Endothelial cell (in vitro differentiated cells): ENCODE data around the gene RORB. TPM values are rescaled to one million over a fixed set of nuclear protein-coding genes. Genes with fewer than 3 reads are reported as not detected.

Source experiments
- DNase-seq: peaks from one replicate; pipeline ENCODE4 v3.0.0; 2021; ENCODE audit warnings: low spot score
- H3K27ac Mint-ChIP-seq: one replicate; pipeline ENCODE4 v1.8.0; 2021; ENCODE audit warnings: mixed read lengths, inconsistent platforms; ENCODE audit not compliant: unreplicated experiment
- H3K27me3 Mint-ChIP-seq: one replicate; pipeline ENCODE4 v1.8.0; 2021; ENCODE audit warnings: mild to moderate bottlenecking, moderate library complexity, mixed read lengths, inconsistent platforms; ENCODE audit not compliant: unreplicated experiment
- H3K36me3 Mint-ChIP-seq: one replicate; pipeline ENCODE4 v1.8.0; 2021; ENCODE audit warnings: mild to moderate bottlenecking, low read depth, mixed read lengths, inconsistent platforms; ENCODE audit not compliant: unreplicated experiment
- H3K4me1 Mint-ChIP-seq: one replicate; pipeline ENCODE4 v1.8.0; 2021; ENCODE audit warnings: mild to moderate bottlenecking, mixed read lengths, inconsistent platforms; ENCODE audit not compliant: unreplicated experiment
- H3K4me3 Mint-ChIP-seq: one replicate; pipeline ENCODE4 v1.8.0; 2021; ENCODE audit warnings: mild to moderate bottlenecking, mixed read lengths, inconsistent platforms; ENCODE audit not compliant: unreplicated experiment
- H3K9me3 Mint-ChIP-seq: one replicate; pipeline ENCODE4 v1.8.0; 2021; ENCODE audit warnings: mixed read lengths, inconsistent platforms; ENCODE audit not compliant: unreplicated experiment
- CTCF ChIP-seq: fragments of 200-600 bp; sonication (generic); IDR thresholded peaks from one replicate; pipeline ENCODE4 v1.5.0; 2021; ENCODE audit warnings: antibody characterized with exemption; ENCODE audit not compliant: unreplicated experiment
- total RNA-seq: library from RNA; stranded (reverse); fragmentation: NEBNext Ultra II Directional; extraction: Animal tissue kit (Norgen Biotek cat#: 25700); gene quantifications from one replicate; pipeline ENCODE4 v1.2.1, GENCODE V29; 2021; ENCODE audit not compliant: unreplicated experiment

RORB gene
- total RNA-seq, 1 donor from 2014 or later = 0.51 TPM

- H3K9me3 Mint-ChIP-seq = no peaks in the 10 kb centered on the region
- H3K27me3 Mint-ChIP-seq = no peaks in the 10 kb centered on the region
- H3K4me1 Mint-ChIP-seq = no peaks in the 10 kb centered on the region
- DNase-seq = no peak
- no peak overlapping the region for H3K27ac Mint-ChIP-seq
- TF ChIP-seq CTCF = no peak
- H3K4me3 Mint-ChIP-seq = no peak overlapping the region
- H3K36me3 Mint-ChIP-seq = no peaks in the 10 kb centered on the region
Observed at GRCh38 chr9:74463825-74464224, 33.3 kb upstream of the RORB start.

- peaks cover 9% of the 10 kb centered on the region for H3K9me3 Mint-ChIP-seq
- no peaks in the 10 kb centered on the region for H3K4me1 Mint-ChIP-seq
- no peak overlapping the region for H3K27ac Mint-ChIP-seq
- H3K27me3 Mint-ChIP-seq = no peaks in the 10 kb centered on the region
- DNase-seq = no peak
- TF ChIP-seq CTCF = no peak
- H3K36me3 Mint-ChIP-seq = peaks cover 6% of the 10 kb centered on the region
- H3K4me3 Mint-ChIP-seq = no peak overlapping the region
Observed at GRCh38 chr9:74478606-74479005, 18.5 kb upstream of the RORB start.

GRCh38 chr9:74479711-74480110 lies 17.4 kb upstream of the RORB start:
- Mint-ChIP-seq H3K4me3 (no peak overlapping the region), H3K4me1 (no peaks in the 10 kb centered on the region), H3K36me3 (peaks cover 6% of the 10 kb centered on the region), H3K9me3 (peaks cover 9% of the 10 kb centered on the region), H3K27ac (no peak overlapping the region), H3K27me3 (no peaks in the 10 kb centered on the region)
- DNase-seq = no peak
- TF ChIP-seq CTCF = no peak

- no peaks in the 10 kb centered on the region for H3K27me3 Mint-ChIP-seq
- H3K4me1 Mint-ChIP-seq = no peaks in the 10 kb centered on the region
- H3K4me3 Mint-ChIP-seq = no peak overlapping the region
- no peak for TF ChIP-seq CTCF
- DNase-seq = no peak
- no peaks in the 10 kb centered on the region for H3K36me3 Mint-ChIP-seq
- H3K27ac Mint-ChIP-seq = no peak overlapping the region
- H3K9me3 Mint-ChIP-seq = no peaks in the 10 kb centered on the region
Observed at GRCh38 chr9:74487395-74487794, 9.7 kb upstream of the RORB start.

GRCh38 chr9:74493512-74493911 lies 3.6 kb upstream of the RORB start:
- H3K27ac Mint-ChIP-seq = no peak overlapping the region

More at GRCh38 chr9:74493512-74493911, 3.6 kb upstream of the RORB start:
- Mint-ChIP-seq H3K36me3 (no peaks in the 10 kb centered on the region), H3K4me3 (no peak overlapping the region), H3K27me3 (peaks cover 8% of the 10 kb centered on the region), H3K9me3 (no peaks in the 10 kb centered on the region), H3K4me1 (peaks cover 10% of the 10 kb centered on the region)
- DNase-seq = no peak
- TF ChIP-seq CTCF = no peak
